AG04449 (cell line): ENCODE results near the gene HEYL.

Experiments
- CTCF ChIA-PET: fragments of 350-600 bp; formaldehyde crosslinking; extraction: SDS; loops from one replicate; lab custom pipeline; 2021; ENCODE audit warnings: antibody characterized with exemption; lab: Yijun Ruan, JAX
- POLR2A ChIA-PET: fragments of 400-600, 350-600 bp; formaldehyde crosslinking; extraction: SDS; loops from one replicate; lab custom pipeline; 2020; ENCODE audit warnings: antibody characterized with exemption, inconsistent platforms; lab: Yijun Ruan, JAX
- DNase-seq: peaks from one replicate; pipeline ENCODE4 v3.0.0-alpha.2; 2010; ENCODE audit warnings: low read depth, low spot score
- H3K4me3 ChIP-seq: 2 replicates; pipeline ENCODE4 v1.5.1; 2011; ENCODE audit warnings: low read depth, mild to moderate bottlenecking, control low read depth, low read length
- CTCF ChIP-seq: IDR thresholded peaks from one replicate; pipeline ENCODE4 v1.5.1; 2011; ENCODE audit warnings: mild to moderate bottlenecking, moderate library complexity, low read length, control low read depth, inconsistent platforms; ENCODE audit not compliant: insufficient read depth; ENCODE audit errors: missing control alignments

The HEYL gene

GRCh38 chr1:39635205-39635870 lies 4.1 kb downstream of the HEYL start:
- TF ChIP-seq CTCF = no peak
- CTCF ChIA-PET = interaction anchor here (0.7 to 5.3 kb wide), 10 partner anchors 9 to 85 kb away, joined by 3 to 42 read pairs (median 5); no protein-coding TSS in a partner anchor
- H3K4me3 ChIP-seq = no peak overlapping the region
- POLR2A ChIA-PET = no interaction called here
- no peak for DNase-seq

GRCh38 chr1:39633422-39633821 lies 6.0 kb downstream of the HEYL start:
- ChIA-PET CTCF (interaction anchor here (0.9 to 5.3 kb wide), 8 partner anchors 11 to 28 kb away, joined by 3 to 42 read pairs (median 9); no protein-coding TSS in a partner anchor), POLR2A (interaction anchor here (0.7 kb wide), 1 partner anchor 15 kb away, joined by 3 read pairs; no protein-coding TSS in a partner anchor)

GRCh38 chr1:39632682-39633417 lies 6.6 kb downstream of the HEYL start:
- CTCF ChIA-PET = interaction anchor here (0.9 to 5.3 kb wide), 10 partner anchors 8 to 28 kb away, joined by 3 to 42 read pairs (median 4); no protein-coding TSS in a partner anchor
- TF ChIP-seq CTCF = no peak

More at GRCh38 chr1:39633422-39633821, 6.0 kb downstream of the HEYL start:
- TF ChIP-seq CTCF = no peak
- no peak for DNase-seq
- no peak overlapping the region for H3K4me3 ChIP-seq

GRCh38 chr1:39632323-39632681 lies 7.1 kb downstream of the HEYL start:
- no peak for DNase-seq
- TF ChIP-seq CTCF = no peak
- POLR2A ChIA-PET = no interaction called here
- CTCF ChIA-PET = interaction anchor here (0.9 to 5.3 kb wide), 8 partner anchors 9 to 27 kb away, joined by 3 to 42 read pairs (median 4); no protein-coding TSS in a partner anchor
- H3K4me3 ChIP-seq = no peak overlapping the region

More at GRCh38 chr1:39632682-39633417, 6.6 kb downstream of the HEYL start:
- peak overlapping the region; percentile 19 for H3K4me3 ChIP-seq
- POLR2A ChIA-PET = no interaction called here
- no peak for DNase-seq

GRCh38 chr1:39631361-39632322 lies 7.8 kb downstream of the HEYL start:
- H3K4me3 ChIP-seq = no peak overlapping the region
- no peak for TF ChIP-seq CTCF
- POLR2A ChIA-PET = no interaction called here
- no peak for DNase-seq
- CTCF ChIA-PET = interaction anchor here (0.9 to 5.3 kb wide), 7 partner anchors 9 to 27 kb away, joined by 3 to 42 read pairs (median 9); no protein-coding TSS in a partner anchor
